Measurements from ENCODE around the gene TPRX1. TPM values are rescaled to one million over a fixed set of nuclear protein-coding genes. Genes with fewer than 3 reads are reported as not detected.
"Not testable (repeated sequence)": the region's sequence is repeated elsewhere in the genome, so short reads cannot be mapped to it uniquely, and the experiment has no call there.

TPRX1 gene
- total RNA-seq, 6 experiments from 2014 or later, result not detected

- no peak for TF ChIP-seq CTCF (IDR thresholded peaks at IDR 0.05)
- H3K9me3 Mint-ChIP-seq, result no peaks in the 10 kb centered on the region
- no peaks in the 10 kb centered on the region for H3K36me3 Mint-ChIP-seq (ENCODE audit: low read depth)
Observed at GRCh38 chr19:47806435-47806834, 2.1 kb upstream of the TPRX1 start.

GRCh38 chr19:47805313-47805712 is 962 bp upstream of the TPRX1 start:
- Mint-ChIP-seq H3K4me3 (no peak overlapping the region), H3K9me3 (peaks cover 4% of the 10 kb centered on the region; the same call in 1 of the 2 replicates), H3K27ac (no peak overlapping the region), H3K4me1 (ENCODE audit: low read depth) (no peaks in the 10 kb centered on the region), H3K27me3 (ENCODE audit: insufficient read depth) (peaks cover 17% of the 10 kb centered on the region), H3K36me3 (ENCODE audit: low read depth) (0 out of 2 replicates have a peak, but pooled peaks cover 4% of the 10 kb centered on the region)
- DNase-seq, result no peak
- no peak for TF ChIP-seq CTCF (IDR thresholded peaks at IDR 0.05)

More at GRCh38 chr19:47806435-47806834, 2.1 kb upstream of the TPRX1 start:
- H3K4me3 Mint-ChIP-seq, result no peak overlapping the region
- no peak overlapping the region for H3K27ac Mint-ChIP-seq
- no peak for DNase-seq
- no peaks in the 10 kb centered on the region for H3K4me1 Mint-ChIP-seq (ENCODE audit: low read depth)
- H3K27me3 Mint-ChIP-seq (ENCODE audit: insufficient read depth), result peaks cover 17% of the 10 kb centered on the region

GRCh38 chr19:47803671-47804070 is 680 bp downstream of the TPRX1 start:
- not testable (repeated sequence) for DNase-seq; H3K9me3 Mint-ChIP-seq; H3K4me1 Mint-ChIP-seq (ENCODE audit: low read depth); H3K4me3 Mint-ChIP-seq; H3K27ac Mint-ChIP-seq; H3K36me3 Mint-ChIP-seq (ENCODE audit: low read depth)
- peaks cover 21% of the 10 kb centered on the region for H3K27me3 Mint-ChIP-seq (ENCODE audit: insufficient read depth)

DNA sequence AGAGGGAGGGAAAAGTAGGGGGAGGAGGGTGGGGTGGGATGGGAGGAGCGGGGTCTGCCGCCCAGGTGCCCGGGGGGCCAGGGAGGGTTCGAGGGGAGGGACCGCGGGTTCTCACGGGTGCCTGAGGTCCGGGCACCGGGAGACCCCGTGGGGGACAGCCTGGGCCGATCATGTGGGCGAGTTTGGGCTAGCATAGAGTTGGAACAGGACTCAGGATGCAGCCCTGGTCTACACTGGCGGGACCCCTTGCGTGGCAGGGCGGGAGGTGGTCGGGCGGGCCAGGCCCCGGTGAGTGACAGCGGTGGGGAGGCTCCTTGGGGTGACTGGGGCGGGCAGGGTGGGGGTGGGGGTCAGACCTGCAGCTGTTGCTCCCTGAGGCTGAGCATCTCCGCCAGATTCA is 1.2 kb downstream of the TPRX1 start:
- not testable (repeated sequence) for H3K27ac Mint-ChIP-seq; H3K36me3 Mint-ChIP-seq (ENCODE audit: low read depth); H3K4me1 Mint-ChIP-seq (ENCODE audit: low read depth); H3K9me3 Mint-ChIP-seq; H3K4me3 Mint-ChIP-seq; DNase-seq
- H3K27me3 Mint-ChIP-seq (ENCODE audit: insufficient read depth), result peaks cover 21% of the 10 kb centered on the region

DNA sequence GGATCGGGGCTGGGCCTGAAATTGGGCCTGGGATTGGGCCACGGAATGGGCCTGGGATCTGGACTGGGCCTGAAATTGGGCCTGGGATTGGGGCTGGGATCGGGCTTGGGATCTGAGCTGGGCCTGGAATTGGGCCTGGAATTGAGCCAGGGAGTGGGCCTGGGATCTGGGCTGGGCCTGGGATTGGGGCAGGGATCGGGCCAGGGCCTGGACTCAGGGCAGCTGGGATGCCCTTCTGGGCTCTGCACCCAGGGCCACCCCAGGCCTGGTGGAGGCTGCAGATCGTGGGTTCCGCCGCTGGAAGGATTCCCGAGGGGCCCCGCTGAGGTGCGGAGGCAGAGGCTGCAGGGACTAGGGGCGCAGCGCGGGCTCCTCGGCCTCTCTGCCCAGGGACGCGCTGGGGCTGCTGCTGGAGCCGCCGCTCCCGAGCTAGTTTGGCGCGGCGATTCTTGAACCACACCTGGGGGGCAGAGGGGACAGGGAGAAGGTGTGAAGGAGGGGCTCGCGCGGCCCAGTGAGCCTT is 1.8 kb downstream of the TPRX1 start:
- Mint-ChIP-seq H3K4me1 (ENCODE audit: low read depth) (no peaks in the 10 kb centered on the region), H3K4me3 (no peak overlapping the region), H3K9me3 (peaks cover 4% of the 10 kb centered on the region; the same call in 1 of the 2 replicates), H3K27ac (no peak overlapping the region), H3K27me3 (ENCODE audit: insufficient read depth) (peaks cover 21% of the 10 kb centered on the region), H3K36me3 (ENCODE audit: low read depth) (0 out of 2 replicates have a peak, but pooled peaks cover 4% of the 10 kb centered on the region)
- no peak for DNase-seq
- TF ChIP-seq CTCF (IDR thresholded peaks at IDR 0.05), result no peak

GRCh38 chr19:47801270-47801669 is 3.1 kb downstream of the TPRX1 start:
- Mint-ChIP-seq H3K36me3 (ENCODE audit: low read depth) (0 out of 2 replicates have a peak, but pooled peaks cover 4% of the 10 kb centered on the region), H3K4me1 (ENCODE audit: low read depth) (no peaks in the 10 kb centered on the region), H3K27ac (no peak overlapping the region), H3K27me3 (ENCODE audit: insufficient read depth) (peaks cover 19% of the 10 kb centered on the region), H3K4me3 (no peak overlapping the region), H3K9me3 (peaks cover 4% of the 10 kb centered on the region; the same call in 1 of the 2 replicates)
- no peak for DNase-seq
- no peak for TF ChIP-seq CTCF (IDR thresholded peaks at IDR 0.05)
